Tibial nerve (tissue), 3 donors: ENCODE measurements around the gene RSRC2.

Experiments used
- CTCF ChIP-seq, 5 experiments: fragments of 200-600 bp in 3 of 5; fragments of 450-650 bp in 2 of 5; sonication (generic) in 3 of 5; IDR thresholded peaks; one replicate each; pipeline ENCODE4 v1.5.1; 2016 to 2019; ENCODE audit warnings: antibody characterized with exemption in 5 of 5, mild to moderate bottlenecking in 3 of 5, moderate library complexity in 2 of 5
- POLR2A ChIP-seq, 2 donors: fragments of 450-650 bp; IDR thresholded peaks; one replicate each; pipeline ENCODE4 v1.6.1; 2017; ENCODE audit warnings: antibody characterized with exemption in 2 of 2, mild to moderate bottlenecking in 2 of 2, moderate library complexity in 2 of 2

DNA sequence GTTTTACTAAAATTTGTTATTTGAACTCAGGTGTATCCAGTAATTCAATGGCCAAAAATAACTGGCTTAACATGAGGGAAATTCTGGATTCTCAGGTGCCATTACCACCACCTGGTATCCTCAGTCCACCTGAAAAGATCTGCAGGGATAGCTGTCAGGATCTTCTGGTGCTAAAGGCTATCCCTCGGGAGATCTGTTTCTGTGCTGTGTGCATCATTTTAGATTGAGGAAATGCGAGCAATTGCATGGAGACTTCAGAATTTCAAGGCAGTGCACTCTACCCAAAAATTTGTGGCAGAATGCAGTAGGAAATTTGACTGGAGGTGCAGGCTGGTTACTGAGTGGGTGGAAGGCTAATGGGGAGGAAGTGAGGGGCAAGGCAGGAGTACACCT is 52.4 kb downstream of the RSRC2 start:
- no peak for TF ChIP-seq CTCF (IDR thresholded peaks at IDR 0.05)
- TF ChIP-seq POLR2A (IDR thresholded peaks at IDR 0.05): no peak
